SK-N-SH (cell line): ENCODE data around the gene NEAT1.

Source experiments
- CHD2 ChIP-seq: fragments of 150-350 bp; IDR thresholded peaks from 2 replicates; pipeline ENCODE4 v1.6.1; 2018; ENCODE audit warnings: low read length; ENCODE audit not compliant: partially characterized antibody
- CTCF ChIP-seq: fragments of 200-600 bp; sonication (generic); IDR thresholded peaks from 2 replicates; pipeline ENCODE4 v1.6.1; 2017; ENCODE audit warnings: antibody characterized with exemption, mild to moderate bottlenecking, moderate library complexity
- EP300 ChIP-seq, 2 experiments: IDR thresholded peaks; 2 replicates each; pipeline versions ENCODE4 v1.4.0 to v1.6.1; 2012; ENCODE audit warnings: borderline replicate concordance in 1 of 2, low read depth in 1 of 2, low read length in 1 of 2
- EZH2phosphoT487 ChIP-seq: fragments of 200-600 bp; sonication (generic); IDR thresholded peaks from 2 replicates; pipeline ENCODE4 v1.6.1; 2017; ENCODE audit warnings: low read depth, mixed run types, mild to moderate bottlenecking, antibody characterized with exemption, moderate library complexity, borderline replicate concordance
- NFIC ChIP-seq: IDR thresholded peaks from 2 replicates; pipeline ENCODE4 v1.4.0; 2012; ENCODE audit warnings: borderline replicate concordance
- POLR2AphosphoS5 ChIP-seq: IDR thresholded peaks from 2 replicates; pipeline ENCODE4 v1.6.1; 2012; ENCODE audit warnings: low read depth, low read length
- RAD21 ChIP-seq: IDR thresholded peaks from 2 replicates; pipeline ENCODE4 v1.6.1; 2012; ENCODE audit warnings: mild to moderate bottlenecking, low read length
- RCOR1 ChIP-seq: fragments of 150-350 bp; IDR thresholded peaks from 2 replicates; pipeline ENCODE4 v1.6.1; 2017; ENCODE audit warnings: antibody characterized with exemption, low read length
- REST ChIP-seq: IDR thresholded peaks from 2 replicates; pipeline ENCODE4 v1.6.1; 2012; ENCODE audit warnings: mild to moderate bottlenecking, low read depth, low read length, moderate library complexity
- RFX5 ChIP-seq: IDR thresholded peaks from 2 replicates; pipeline ENCODE4 v1.6.1; 2012; ENCODE audit warnings: mild to moderate bottlenecking, improper control_type of control experiment, low read length
- RXRA ChIP-seq: IDR thresholded peaks from 2 replicates; pipeline ENCODE4 v1.4.0; 2012; ENCODE audit warnings: low read depth, mild to moderate bottlenecking, borderline replicate concordance
- TAF1 ChIP-seq: IDR thresholded peaks from 2 replicates; pipeline ENCODE4 v1.6.1; 2012; ENCODE audit warnings: low read depth, mild to moderate bottlenecking, low read length, moderate library complexity, borderline replicate concordance
- USF2 ChIP-seq: fragments of 150-350 bp; IDR thresholded peaks from 2 replicates; pipeline ENCODE4 v1.6.1; 2017; ENCODE audit warnings: antibody characterized with exemption, low read length, low read depth, borderline replicate concordance
- YY1 ChIP-seq: IDR thresholded peaks from 2 replicates; pipeline ENCODE4 v1.4.0; 2012; ENCODE audit warnings: low read depth, mild to moderate bottlenecking

GRCh38 chr11:65429068-65429681 is 6.6 kb downstream of the NEAT1 start:
- TF ChIP-seq REST (0 out of 2 replicates have a peak, but pooled peaks have one; percentile 25), RXRA (no peak), YY1 (no peak), NFIC (no peak), TAF1 (no peak; the same call in 1 of the 2 replicates), CTCF (no peak), RCOR1 (no peak), EP300 (IDR thresholded peaks at IDR 0.05; ENCODE audit: borderline replicate concordance in 1 of 2, low read depth in 1 of 2, low read length in 1 of 2) (no peak), EZH2phosphoT487 (no peak), USF2 (no peak), RFX5 (no peak), CHD2 (no peak), RAD21 (no peak), POLR2AphosphoS5 (peak; percentile 82)
